ENCODE results near the gene ZFYVE21.
A peak's percentile ranks its signal among the peaks of the same experiment; 100 is the strongest.

The ZFYVE21 gene

DNA sequence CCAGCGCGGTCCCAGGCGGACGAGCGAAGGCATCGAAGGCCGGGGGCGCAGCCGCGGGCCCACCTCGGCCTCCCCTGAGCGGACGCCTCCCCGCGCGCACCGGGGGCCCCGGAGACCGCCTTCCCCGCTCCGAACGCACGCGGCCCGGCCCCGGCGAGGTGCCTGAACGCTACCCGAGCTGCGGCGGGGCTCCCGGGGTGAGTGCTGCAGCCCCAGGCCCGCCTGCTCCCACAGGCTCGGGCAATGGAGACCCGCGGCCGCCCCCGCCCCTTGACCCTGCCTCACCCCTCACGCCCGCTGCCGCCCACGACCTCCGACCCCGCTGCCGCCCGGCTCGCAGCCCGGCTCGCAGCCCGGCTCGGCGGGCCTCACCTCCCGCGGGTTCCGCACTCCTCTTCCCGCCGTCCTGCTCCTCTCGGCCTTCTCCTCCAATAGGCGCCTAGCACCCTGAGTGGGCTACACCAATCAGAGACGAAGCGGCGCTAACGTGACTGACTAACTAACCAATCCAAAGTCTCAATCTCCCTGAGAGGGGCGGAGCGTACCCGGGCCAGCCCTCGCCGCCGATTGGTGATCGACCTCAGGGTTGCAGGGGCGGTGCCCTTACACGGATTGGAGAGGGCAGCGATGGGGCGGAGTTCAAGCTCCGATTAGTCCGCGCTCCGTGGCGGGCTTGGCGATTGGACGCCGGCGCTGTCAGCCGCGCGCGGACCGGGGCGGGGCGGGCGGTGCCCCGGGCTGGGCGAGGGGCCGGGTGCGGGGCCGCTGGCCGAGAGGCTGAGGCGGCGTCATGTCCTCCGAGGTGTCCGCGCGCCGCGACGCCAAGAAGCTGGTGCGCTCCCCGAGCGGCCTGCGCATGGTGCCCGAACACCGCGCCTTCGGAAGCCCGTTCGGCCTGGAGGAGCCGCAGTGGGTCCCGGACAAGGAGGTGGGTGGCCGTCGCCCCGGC is at the start of gene ZFYVE21, which contains the start of gene XRCC3:
TSS of gene ZFYVE21 (plus strand) at position 759 of the 949 bp plus-strand sequence. CDS start at position 791, 32 bp downstream.
TSS of gene XRCC3 (minus strand) at position 400 of the 949 bp plus-strand sequence. CDS start 4,364 bp downstream, outside the sequence.
- TF ChIP-seq, protein P1, sequence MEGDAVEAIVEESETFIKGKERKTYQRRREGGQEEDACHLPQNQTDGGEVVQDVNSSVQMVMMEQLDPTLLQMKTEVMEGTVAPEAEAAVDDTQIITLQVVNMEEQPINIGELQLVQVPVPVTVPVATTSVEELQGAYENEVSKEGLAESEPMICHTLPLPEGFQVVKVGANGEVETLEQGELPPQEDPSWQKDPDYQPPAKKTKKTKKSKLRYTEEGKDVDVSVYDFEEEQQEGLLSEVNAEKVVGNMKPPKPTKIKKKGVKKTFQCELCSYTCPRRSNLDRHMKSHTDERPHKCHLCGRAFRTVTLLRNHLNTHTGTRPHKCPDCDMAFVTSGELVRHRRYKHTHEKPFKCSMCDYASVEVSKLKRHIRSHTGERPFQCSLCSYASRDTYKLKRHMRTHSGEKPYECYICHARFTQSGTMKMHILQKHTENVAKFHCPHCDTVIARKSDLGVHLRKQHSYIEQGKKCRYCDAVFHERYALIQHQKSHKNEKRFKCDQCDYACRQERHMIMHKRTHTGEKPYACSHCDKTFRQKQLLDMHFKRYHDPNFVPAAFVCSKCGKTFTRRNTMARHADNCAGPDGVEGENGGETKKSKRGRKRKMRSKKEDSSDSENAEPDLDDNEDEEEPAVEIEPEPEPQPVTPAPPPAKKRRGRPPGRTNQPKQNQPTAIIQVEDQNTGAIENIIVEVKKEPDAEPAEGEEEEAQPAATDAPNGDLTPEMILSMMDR (IDR thresholded peaks at IDR 0.05; ENCODE audit: extremely low read depth, missing control alignments): no peak
- peak; percentile 100 for DNase-seq (ENCODE audit: low spot score)

DNA sequence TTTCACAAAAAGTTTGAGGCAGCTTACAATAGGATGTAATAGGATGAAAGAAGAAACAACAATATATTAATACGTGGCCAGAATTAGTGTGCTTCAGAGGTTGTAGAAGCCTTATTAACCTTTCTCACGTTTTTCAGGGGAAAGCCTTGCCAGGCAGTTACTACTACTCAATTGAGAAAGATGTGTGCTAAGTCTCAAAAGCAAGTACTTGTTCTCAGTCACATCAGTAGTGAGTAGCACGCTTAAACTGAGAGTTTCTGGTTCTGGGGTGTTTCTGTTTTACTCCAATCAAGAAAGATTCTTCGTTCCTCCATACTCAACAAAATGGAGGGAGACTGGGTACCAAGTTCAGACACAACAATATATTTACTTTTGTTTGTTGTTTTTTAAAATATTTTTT is 47.9 kb upstream of the ZFYVE21 start:
- TF ChIP-seq, protein P1 (IDR thresholded peaks at IDR 0.05; ENCODE audit: extremely low read depth, missing control alignments): no peak
- no peak for DNase-seq (ENCODE audit: low spot score)

DNA sequence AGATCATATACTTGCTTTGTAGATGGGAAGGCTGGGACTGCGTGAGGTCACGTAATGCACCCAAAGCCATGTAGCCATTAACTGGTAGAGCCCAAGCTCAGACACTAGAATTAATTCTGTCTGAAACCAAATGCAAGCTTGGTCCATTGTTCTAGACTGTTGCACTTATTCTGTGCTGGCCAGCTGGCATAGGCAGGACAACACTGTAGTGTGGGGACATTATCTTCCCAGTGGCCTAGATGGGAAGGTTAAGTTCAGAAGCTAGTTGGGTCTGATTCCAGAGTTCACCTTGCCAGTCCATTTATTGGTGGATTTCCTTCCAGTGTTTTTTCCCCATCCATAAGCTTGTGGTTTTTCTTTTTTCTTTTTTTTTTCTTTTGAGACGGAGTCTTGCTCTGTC is 47.5 kb upstream of the ZFYVE21 start:
- DNase-seq (ENCODE audit: low spot score): no peak
- TF ChIP-seq, protein P1 (IDR thresholded peaks at IDR 0.05; ENCODE audit: extremely low read depth, missing control alignments): no peak

DNA sequence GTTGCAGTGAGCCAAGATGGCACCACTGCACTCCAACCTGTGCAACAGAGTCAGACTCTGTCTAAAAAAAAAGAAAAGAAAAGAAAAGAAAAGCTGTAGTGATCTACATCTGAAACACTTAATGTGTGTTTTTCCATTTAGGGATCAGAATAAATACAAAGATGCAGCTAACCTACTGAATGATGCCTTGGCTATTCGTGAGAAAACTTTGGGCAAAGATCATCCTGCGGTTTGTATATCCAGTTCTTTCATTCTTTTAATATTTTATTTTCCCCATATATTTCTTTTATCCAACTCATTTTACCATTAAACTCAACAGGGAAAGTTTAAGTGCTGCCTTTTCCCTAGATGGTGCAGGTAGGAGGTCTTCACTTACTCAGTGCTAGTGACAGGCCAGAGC is 46.2 kb upstream of the ZFYVE21 start:
- TF ChIP-seq, protein P1 (IDR thresholded peaks at IDR 0.05; ENCODE audit: extremely low read depth, missing control alignments): no peak
- no peak for DNase-seq (ENCODE audit: low spot score)

DNA sequence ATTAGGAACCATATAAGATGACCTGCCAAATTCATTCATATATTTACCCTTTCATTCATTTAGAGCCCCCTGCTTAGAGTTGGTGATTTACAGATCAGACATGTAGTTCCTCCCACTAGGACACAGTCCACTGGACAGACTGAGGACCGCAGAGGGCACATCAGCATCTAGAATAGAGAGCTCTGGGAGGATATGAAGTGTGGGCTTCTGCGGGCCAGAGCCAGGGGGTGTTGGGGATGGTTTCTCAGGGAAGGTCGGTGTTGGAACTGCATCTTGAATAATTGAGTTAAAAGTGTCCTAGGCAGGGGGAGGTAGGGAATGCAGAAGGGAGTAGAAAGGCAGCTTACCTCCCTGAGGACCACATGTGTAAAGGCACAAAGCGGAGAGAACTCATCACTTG is 43.7 kb upstream of the ZFYVE21 start:
- TF ChIP-seq, protein P1 (IDR thresholded peaks at IDR 0.05; ENCODE audit: extremely low read depth, missing control alignments): no peak
- DNase-seq (ENCODE audit: low spot score): no peak

DNA sequence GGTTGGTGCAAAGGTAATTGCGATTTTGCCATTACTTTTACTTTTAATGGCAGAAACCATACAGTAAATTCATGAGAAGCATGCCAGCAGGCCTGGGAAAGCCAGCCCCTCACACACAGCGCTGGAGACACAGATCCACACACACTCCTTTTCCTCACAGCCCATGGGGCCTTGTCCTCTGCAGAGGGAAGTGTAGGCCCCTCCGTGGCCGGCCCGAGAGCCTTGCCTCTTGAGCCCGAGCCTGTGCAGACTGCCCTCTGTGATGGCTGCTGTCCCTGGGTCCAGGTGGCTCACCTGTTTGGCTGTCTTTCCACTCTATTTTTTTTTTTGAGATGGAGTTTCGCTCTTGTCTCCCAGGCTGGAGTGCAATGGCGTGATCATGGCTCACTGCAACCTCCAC is 39.7 kb upstream of the ZFYVE21 start:
- TF ChIP-seq, protein P1 (IDR thresholded peaks at IDR 0.05; ENCODE audit: extremely low read depth, missing control alignments): no peak
- no peak for DNase-seq (ENCODE audit: low spot score)

Measured in GM20000 (cell line).